ENCODE measurements around the gene C1QTNF8. TPM values are rescaled to one million over a fixed set of nuclear protein-coding genes. Genes with fewer than 3 reads are reported as not detected.

Gene C1QTNF8
- total and polyA plus RNA-seq, 2 of the 13 experiments (the other 11 are each of a cell fraction or from before 2014, with no cell fraction given) = 0.09 TPM; not detected in 1

DNA sequence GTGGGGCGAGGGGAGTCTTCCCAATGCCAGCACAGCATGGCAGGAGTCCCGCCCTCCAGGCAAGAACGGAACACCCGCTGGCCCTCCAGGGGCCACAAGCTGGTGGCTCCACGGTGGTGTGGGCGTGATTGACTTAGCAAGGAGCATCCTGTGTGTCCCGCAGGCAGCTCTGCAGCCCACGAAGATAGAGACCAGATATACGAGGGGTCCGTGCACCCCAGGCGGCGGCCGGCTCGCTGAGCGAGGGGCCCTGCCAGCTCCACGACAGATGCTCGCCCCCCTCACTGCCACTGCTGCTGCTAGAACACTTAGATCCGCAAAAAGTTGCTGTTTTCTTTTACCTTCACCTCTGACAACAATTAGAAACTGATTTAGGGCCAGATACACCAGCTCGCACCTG lies 46.9 kb upstream of the C1QTNF8 start (continued):
- no peak for TF ChIP-seq MZF1 (CRISPR knock-in tag; IDR thresholded peaks at IDR 0.05; ENCODE audit: borderline replicate concordance)

DNA sequence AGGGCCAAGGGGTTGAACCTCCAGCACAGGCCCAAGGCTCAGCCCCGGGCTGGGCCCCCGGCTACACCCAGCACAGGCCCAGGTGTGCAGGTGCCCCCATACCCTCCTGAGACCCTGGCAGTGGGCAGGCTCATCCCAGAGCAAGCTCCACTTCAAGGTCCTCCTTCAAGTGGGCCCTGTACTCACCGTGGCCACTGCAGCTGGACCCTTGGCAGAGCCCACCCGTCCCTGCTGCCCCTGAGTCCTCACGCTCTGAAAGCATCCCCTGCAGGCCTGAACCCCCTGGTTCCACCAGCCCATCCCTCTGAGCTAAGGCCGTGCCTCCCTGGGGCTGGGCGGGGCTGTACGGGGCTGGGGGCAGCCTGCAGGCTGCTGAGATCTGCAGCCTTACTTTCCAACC lies 45.7 kb upstream of the C1QTNF8 start:
- POLR2A ChIA-PET = no interaction called here
- no peak overlapping the region for H3K9ac ChIP-seq (ENCODE audit: insufficient read depth, low read depth, low read length)

More for the DNA sequence above, 45.7 kb upstream of the C1QTNF8 start:
- FAIRE-seq (no peak), ATAC-seq (no peak), DNase-seq (ENCODE audit: low spot score) (no peak)
- WGBS (ENCODE audit: low lambda C conversion rate) = 33% methylated on average over 4 of the region's 8 CpGs
- no peaks in the 10 kb centered on the region for H3K79me2 ChIP-seq (ENCODE audit: insufficient read depth, low read length)
- in situ Hi-C loops (cut with HindIII; ENCODE audit: extremely low pct_ligation_motif_present, low pct_unique_long_range_greater_than_20kb) (no loop called here), intact Hi-C loops (cut with micrococcal nuclease; ENCODE audit: unreplicated experiment) (no loop called here)
- H3K4me2 ChIP-seq (ENCODE audit: low read depth, low read length) = no peak overlapping the region
- H2AFZ ChIP-seq (ENCODE audit: low read length) = no peak overlapping the region
- H3K27me3 ChIP-seq (ENCODE audit: control insufficient read depth in 1 of 2, insufficient read depth in 2 of 2, low read length in 2 of 2) = peaks cover 19 to 70% of the 10 kb centered on the region in 2 experiments
- H3K36me3 ChIP-seq (replicated peaks in 1 of 2; ENCODE audit: control insufficient read depth in 1 of 2, insufficient read depth in 2 of 2, low read length in 2 of 2) = no peaks in the 10 kb centered on the region
- no peaks in the 10 kb centered on the region for H3K4me1 ChIP-seq (ENCODE audit: insufficient read depth, low read length)
- H4K20me1 ChIP-seq (ENCODE audit: insufficient read depth, low read length) = peaks cover 3% of the 10 kb centered on the region; the same call in 1 of the 2 replicates
- no peak overlapping the region for H3K4me3 ChIP-seq (replicated peaks in 1 of 3; ENCODE audit: insufficient read depth in 1 of 3, low read depth in 2 of 3, low read length in 3 of 3)
- TF ChIP-seq ZNF772 (CRISPR knock-in tag; IDR thresholded peaks at IDR 0.05) (no peak), ISL2 (CRISPR knock-in tag; IDR thresholded peaks at IDR 0.05) (no peak), NFYB (CRISPR knock-in tag; IDR thresholded peaks at IDR 0.05) (no peak), ZNF274 (CRISPR knock-in tag; IDR thresholded peaks at IDR 0.05) (no peak), ZNF367 (CRISPR knock-in tag; IDR thresholded peaks at IDR 0.05; ENCODE audit: borderline replicate concordance) (no peak), DNMT1 (CRISPR knock-in tag; IDR thresholded peaks at IDR 0.05) (no peak), SMAD9 (CRISPR knock-in tag; IDR thresholded peaks at IDR 0.05) (no peak), KMT2A (CRISPR knock-in tag; IDR thresholded peaks at IDR 0.05) (no peak), LCORL (IDR thresholded peaks at IDR 0.05) (no peak), LCORL (CRISPR knock-in tag; IDR thresholded peaks at IDR 0.05) (no peak), TSC22D2 (CRISPR knock-in tag; IDR thresholded peaks at IDR 0.05; ENCODE audit: borderline replicate concordance) (no peak), XRCC5 (optimal IDR thresholded peaks at IDR 0.05; ENCODE audit: low read length) (no peak), KAT7 (CRISPR knock-in tag; IDR thresholded peaks at IDR 0.05; ENCODE audit: borderline replicate concordance) (no peak), THAP7 (CRISPR knock-in tag; IDR thresholded peaks at IDR 0.05) (no peak)
- TF ChIP-seq, protein P1, sequence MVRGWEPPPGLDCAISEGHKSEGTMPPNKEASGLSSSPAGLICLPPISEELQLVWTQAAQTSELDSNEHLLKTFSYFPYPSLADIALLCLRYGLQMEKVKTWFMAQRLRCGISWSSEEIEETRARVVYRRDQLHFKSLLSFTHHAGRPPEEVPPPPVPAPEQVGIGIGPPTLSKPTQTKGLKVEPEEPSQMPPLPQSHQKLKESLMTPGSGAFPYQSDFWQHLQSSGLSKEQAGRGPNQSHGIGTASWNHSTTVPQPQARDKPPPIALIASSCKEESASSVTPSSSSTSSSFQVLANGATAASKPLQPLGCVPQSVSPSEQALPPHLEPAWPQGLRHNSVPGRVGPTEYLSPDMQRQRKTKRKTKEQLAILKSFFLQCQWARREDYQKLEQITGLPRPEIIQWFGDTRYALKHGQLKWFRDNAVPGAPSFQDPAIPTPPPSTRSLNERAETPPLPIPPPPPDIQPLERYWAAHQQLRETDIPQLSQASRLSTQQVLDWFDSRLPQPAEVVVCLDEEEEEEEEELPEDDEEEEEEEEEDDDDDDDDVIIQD (CRISPR knock-in tag; IDR thresholded peaks at IDR 0.05; ENCODE audit: low read depth) = no peak
- TF ChIP-seq, protein P2, sequence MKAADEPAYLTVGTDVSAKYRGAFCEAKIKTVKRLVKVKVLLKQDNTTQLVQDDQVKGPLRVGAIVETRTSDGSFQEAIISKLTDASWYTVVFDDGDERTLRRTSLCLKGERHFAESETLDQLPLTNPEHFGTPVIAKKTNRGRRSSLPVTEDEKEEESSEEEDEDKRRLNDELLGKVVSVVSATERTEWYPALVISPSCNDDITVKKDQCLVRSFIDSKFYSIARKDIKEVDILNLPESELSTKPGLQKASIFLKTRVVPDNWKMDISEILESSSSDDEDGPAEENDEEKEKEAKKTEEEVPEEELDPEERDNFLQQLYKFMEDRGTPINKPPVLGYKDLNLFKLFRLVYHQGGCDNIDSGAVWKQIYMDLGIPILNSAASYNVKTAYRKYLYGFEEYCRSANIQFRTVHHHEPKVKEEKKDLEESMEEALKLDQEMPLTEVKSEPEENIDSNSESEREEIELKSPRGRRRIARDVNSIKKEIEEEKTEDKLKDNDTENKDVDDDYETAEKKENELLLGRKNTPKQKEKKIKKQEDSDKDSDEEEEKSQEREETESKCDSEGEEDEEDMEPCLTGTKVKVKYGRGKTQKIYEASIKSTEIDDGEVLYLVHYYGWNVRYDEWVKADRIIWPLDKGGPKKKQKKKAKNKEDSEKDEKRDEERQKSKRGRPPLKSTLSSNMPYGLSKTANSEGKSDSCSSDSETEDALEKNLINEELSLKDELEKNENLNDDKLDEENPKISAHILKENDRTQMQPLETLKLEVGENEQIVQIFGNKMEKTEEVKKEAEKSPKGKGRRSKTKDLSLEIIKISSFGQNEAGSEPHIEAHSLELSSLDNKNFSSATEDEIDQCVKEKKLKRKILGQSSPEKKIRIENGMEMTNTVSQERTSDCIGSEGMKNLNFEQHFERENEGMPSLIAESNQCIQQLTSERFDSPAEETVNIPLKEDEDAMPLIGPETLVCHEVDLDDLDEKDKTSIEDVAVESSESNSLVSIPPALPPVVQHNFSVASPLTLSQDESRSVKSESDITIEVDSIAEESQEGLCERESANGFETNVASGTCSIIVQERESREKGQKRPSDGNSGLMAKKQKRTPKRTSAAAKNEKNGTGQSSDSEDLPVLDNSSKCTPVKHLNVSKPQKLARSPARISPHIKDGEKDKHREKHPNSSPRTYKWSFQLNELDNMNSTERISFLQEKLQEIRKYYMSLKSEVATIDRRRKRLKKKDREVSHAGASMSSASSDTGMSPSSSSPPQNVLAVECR (CRISPR knock-in tag; IDR thresholded peaks at IDR 0.05; ENCODE audit: borderline replicate concordance) = no peak
- no peak overlapping the region for H3K27ac ChIP-seq (ENCODE audit: extremely low read length, insufficient read depth, low read length)
- H3K9me3 ChIP-seq (ENCODE audit: low read length) = no peaks in the 10 kb centered on the region
- CTCF ChIA-PET (ENCODE audit: low intra/inter-chr PET ratio, low total read pairs) = no interaction called here
- no TSS peak for BruUV-seq (replicated peaks)
